ENCODE data around the gene BLNK.

- TF ChIP-seq CTCF (IDR thresholded peaks at IDR 0.05) (no peak), POLR2A (IDR thresholded peaks at IDR 0.05) (no peak)
Measured at GRCh38 chr10:96165726-96166125, 105.6 kb downstream of the BLNK start.

Measured in esophagus squamous epithelium (tissue), 4 donors.